Activated naive CD8-positive, alpha-beta T cell treated with anti-CD3 and anti-CD28 coated beads for 36 hours (primary cell): ENCODE results near the gene PHLDB2. TPM values are rescaled to one million over a fixed set of nuclear protein-coding genes. Genes with fewer than 3 reads are reported as not detected.

Experiments used
- DNase-seq: peaks from one replicate; pipeline ENCODE4 v3.0.0; 2021
- H3K27ac Mint-ChIP-seq: one replicate; pipeline ENCODE4 v1.8.0; 2022; ENCODE audit warnings: mild to moderate bottlenecking, moderate library complexity, mixed read lengths
- H3K27me3 Mint-ChIP-seq: one replicate; pipeline ENCODE4 v1.8.0; 2022; ENCODE audit warnings: mild to moderate bottlenecking, mixed read lengths
- H3K36me3 Mint-ChIP-seq: one replicate; pipeline ENCODE4 v1.8.0; 2021; ENCODE audit warnings: mild to moderate bottlenecking, mixed read lengths
- H3K4me1 Mint-ChIP-seq: one replicate; pipeline ENCODE4 v1.8.0; 2021; ENCODE audit warnings: mixed read lengths
- H3K4me3 Mint-ChIP-seq: one replicate; pipeline ENCODE4 v1.8.0; 2022; ENCODE audit warnings: mild to moderate bottlenecking, moderate library complexity, mixed read lengths
- H3K9me3 Mint-ChIP-seq: one replicate; pipeline ENCODE4 v1.8.0; 2022; ENCODE audit warnings: mixed read lengths
- total RNA-seq, 2 experiments: library from RNA; stranded (reverse); gene quantifications; one replicate each; pipeline ENCODE4 v1.2.3, GENCODE V29; 2021

PHLDB2 gene
- total RNA-seq, 2 experiments from 2014 or later, result 2.3 to 2.5 TPM

DNA sequence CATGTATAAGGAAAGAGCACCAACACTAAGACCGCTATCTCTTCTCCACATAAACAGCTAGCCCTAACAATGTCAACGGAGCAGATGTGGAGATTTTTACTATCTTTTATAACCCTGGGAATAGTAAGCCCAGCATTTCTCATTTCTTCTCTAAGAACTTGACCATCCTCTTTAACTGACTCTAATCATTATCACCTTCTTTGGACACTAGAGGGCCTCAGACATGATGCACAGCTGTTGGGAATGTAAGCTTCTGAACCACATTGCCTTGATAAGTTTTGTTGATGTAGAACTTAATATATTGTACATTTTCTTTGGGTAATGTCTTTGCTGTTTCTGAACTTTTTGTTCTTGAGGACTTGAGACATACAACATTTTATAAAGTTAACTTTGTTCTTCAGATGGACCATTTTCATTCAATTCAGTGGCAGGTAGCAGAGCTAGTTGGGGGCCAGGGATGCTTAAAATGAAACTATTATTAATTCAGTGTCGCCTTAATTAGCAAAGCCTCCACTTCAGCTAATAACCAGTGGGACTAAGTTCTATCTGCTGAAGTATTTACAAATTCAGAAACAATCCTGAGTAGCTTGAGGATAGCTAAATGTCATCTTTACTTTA lies 130.1 kb downstream of the PHLDB2 start:
- H3K4me3 Mint-ChIP-seq, result no peak overlapping the region
- no peaks in the 10 kb centered on the region for H3K9me3 Mint-ChIP-seq
- H3K27me3 Mint-ChIP-seq, result no peaks in the 10 kb centered on the region
- H3K4me1 Mint-ChIP-seq, result peaks cover 27% of the 10 kb centered on the region
- DNase-seq, result no peak
- H3K27ac Mint-ChIP-seq, result no peak overlapping the region
- H3K36me3 Mint-ChIP-seq, result peaks cover 33% of the 10 kb centered on the region

DNA sequence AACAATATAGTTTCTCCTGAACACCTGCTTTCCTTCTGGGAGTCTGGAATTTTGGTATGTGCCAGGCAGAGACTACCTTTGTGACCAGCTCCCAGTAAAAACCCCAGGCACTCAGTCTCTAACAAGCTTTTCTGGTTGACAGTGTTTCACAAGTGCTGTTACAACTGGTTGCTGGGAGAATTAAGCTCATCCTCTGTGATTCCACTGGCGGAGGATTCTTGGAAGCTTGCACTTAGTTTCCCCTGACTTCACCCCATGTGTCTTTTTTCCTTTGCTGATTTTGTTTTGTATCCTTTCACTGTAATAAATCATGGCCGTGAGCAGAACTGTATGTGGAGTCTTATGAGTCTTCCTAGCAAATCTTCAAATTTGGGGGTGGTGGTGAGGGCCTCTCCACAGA lies 134.0 kb downstream of the PHLDB2 start:
- H3K4me1 Mint-ChIP-seq, result peaks cover 10% of the 10 kb centered on the region
- H3K27me3 Mint-ChIP-seq, result no peaks in the 10 kb centered on the region
- peaks cover 13% of the 10 kb centered on the region for H3K36me3 Mint-ChIP-seq
- no peak for DNase-seq
- H3K9me3 Mint-ChIP-seq, result no peaks in the 10 kb centered on the region
- H3K4me3 Mint-ChIP-seq, result no peak overlapping the region
- H3K27ac Mint-ChIP-seq, result no peak overlapping the region

DNA sequence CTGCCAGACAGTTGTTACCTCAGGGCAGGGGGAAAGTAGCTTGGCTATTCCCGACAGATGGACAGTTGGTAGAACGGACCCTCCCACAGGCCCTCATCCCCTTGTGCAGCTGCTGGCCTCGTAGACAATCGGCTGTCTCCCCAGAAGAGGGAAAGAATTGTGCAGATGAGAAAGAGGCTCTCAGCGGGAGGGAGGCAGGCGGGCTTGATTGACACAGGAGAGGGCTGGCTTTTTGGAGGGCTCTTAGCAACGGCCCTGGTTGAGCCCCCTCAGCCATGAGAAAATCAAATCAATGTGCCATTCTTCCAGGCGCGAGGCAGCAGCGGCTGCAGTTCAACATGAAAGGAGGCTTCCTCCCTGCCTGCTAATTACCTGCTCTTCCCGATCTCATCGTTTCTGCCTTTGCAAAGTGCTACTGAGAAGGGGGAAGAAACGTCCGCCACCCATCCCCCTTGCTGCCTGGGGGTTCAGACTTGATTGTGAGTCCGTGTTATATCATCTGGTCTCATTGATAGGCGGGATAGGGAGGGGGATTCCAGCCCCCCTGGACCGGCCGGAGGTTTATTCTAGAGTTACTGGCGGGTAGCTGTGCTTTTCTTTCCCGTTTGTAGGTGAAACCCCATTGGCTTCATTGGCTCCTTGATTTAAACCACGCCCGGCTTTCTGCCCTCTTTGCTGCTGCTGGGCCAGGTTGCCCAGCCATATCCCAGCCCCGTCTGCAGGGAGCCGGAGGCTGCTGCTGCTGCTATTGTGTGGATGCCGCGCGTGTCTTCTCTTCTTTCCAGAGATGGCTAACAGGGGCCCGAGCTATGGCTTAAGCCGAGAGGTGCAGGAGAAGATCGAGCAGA lies 139.8 kb downstream of the PHLDB2 start, which contains the start of gene TAGLN3:
TAGLN3 (plus strand) TSS at position 287 of the 848 bp plus-strand sequence; CDS start at position 788, 501 bp downstream.
- Mint-ChIP-seq H3K4me1 (peaks cover 43% of the 10 kb centered on the region), H3K27me3 (no peaks in the 10 kb centered on the region), H3K9me3 (no peaks in the 10 kb centered on the region), H3K4me3 (peak within 1 kb of the TSS; percentile 72), H3K36me3 (peaks cover 6% of the 10 kb centered on the region), H3K27ac (no peak within 1 kb of the TSS)
- no peak for DNase-seq

DNA sequence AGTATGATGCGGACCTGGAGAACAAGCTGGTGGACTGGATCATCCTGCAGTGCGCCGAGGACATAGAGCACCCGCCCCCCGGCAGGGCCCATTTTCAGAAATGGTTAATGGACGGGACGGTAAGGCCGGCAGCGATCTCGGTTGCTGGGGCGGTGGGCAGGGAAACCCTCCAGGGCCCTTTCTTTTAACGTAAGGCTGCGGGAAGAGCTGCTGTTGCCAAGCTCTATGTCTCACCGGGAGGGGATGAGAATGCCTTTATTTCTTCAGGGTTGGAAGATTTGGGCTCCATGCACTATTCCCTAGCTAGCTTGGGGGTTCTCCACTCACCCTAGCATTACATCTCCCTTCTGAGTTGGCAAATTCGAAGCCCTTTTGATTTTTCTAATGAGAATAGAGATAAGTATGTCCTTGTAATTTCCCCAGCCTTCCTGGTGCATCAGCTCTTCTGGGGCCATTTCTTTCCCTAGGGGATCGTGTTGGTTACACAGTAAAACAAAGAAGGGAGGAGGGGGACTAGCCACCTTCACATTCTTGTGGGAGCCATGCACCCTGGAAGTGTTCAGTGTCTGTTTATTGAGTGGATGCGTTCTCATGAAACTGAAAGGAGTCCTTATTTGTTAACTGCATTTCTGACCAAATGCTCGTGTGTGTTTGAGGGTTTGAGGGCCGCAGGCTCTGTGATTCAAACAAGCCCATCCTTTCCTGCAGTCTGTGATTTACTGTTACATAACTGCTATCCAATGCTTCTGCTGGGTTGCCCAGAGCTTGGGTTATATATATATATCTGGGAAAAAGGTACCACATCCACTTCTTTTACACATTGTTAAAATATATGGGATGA lies 140.6 kb downstream of the PHLDB2 start:
- Mint-ChIP-seq H3K9me3 (no peaks in the 10 kb centered on the region), H3K4me1 (peaks cover 51% of the 10 kb centered on the region), H3K27me3 (no peaks in the 10 kb centered on the region), H3K27ac (no peak overlapping the region), H3K4me3 (peak overlapping the region; percentile 72), H3K36me3 (peaks cover 6% of the 10 kb centered on the region)
- no peak for DNase-seq

DNA sequence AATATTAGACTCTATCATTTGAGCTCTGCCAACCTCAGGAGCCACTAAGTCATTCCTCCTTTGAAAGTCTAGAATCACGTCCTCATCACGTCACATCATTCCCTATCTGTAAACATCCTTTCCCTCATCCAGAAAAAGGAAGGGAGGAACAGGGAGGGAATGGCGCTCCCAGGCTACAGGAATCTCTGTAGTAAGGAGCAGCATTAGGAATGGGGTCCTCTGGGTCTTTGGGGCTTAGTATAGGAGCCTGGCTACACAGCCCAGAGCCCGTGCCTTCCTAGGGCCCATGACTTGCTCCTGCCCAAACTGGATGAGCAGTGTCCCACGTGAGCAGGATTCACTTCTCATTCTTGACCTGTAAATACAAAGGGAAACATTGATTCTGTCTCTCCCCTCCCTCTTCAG lies 141.3 kb downstream of the PHLDB2 start:
- no peak overlapping the region for H3K4me3 Mint-ChIP-seq
- H3K9me3 Mint-ChIP-seq, result no peaks in the 10 kb centered on the region
- H3K4me1 Mint-ChIP-seq, result peaks cover 58% of the 10 kb centered on the region
- H3K27ac Mint-ChIP-seq, result no peak overlapping the region
- DNase-seq, result no peak
- peaks cover 2% of the 10 kb centered on the region for H3K36me3 Mint-ChIP-seq
- H3K27me3 Mint-ChIP-seq, result no peaks in the 10 kb centered on the region

DNA sequence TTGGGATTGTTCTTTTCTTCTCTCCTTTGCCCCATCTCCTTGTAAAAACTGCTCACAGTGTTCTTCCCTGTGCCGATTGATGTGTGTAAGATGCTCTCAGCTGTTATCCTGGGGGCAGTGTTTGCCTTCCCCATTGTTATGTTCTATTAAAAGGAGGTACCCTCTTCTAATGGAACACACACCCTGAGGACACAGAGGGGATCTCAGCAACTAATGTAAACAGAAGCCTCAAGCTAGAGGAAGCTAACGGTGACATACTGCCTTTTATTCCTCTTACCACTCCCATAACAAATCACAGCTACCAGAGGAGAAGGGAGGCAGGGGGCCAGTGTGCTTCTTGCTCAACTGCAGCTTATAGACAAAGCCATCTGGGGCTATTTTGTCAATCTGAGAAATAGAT lies 141.9 kb downstream of the PHLDB2 start:
- Mint-ChIP-seq H3K27ac (no peak overlapping the region), H3K4me1 (peaks cover 58% of the 10 kb centered on the region), H3K27me3 (no peaks in the 10 kb centered on the region), H3K36me3 (peaks cover 2% of the 10 kb centered on the region), H3K4me3 (no peak overlapping the region), H3K9me3 (no peaks in the 10 kb centered on the region)
- DNase-seq, result no peak

DNA sequence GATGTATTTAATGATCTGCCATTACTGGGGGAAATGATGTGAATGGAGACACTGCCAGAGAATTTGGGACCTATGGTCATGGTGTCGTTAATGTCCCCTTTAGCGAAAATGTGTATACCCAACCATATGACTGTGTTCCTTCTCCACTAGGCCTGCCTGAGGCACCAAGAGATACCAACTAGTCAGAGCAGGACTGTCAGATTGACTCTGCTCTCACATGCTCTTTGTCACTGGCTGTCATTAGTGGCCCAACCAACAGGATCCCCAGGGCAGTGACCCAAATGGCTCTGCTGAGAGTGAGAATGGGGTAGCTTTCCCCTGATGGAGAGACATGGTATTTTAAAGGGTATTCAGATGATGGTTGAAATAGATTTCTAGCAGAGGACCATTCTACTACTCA lies 142.5 kb downstream of the PHLDB2 start:
- Mint-ChIP-seq H3K36me3 (peaks cover 2% of the 10 kb centered on the region), H3K27me3 (no peaks in the 10 kb centered on the region), H3K4me3 (no peak overlapping the region), H3K27ac (no peak overlapping the region), H3K9me3 (no peaks in the 10 kb centered on the region), H3K4me1 (peaks cover 58% of the 10 kb centered on the region)
- no peak for DNase-seq

DNA sequence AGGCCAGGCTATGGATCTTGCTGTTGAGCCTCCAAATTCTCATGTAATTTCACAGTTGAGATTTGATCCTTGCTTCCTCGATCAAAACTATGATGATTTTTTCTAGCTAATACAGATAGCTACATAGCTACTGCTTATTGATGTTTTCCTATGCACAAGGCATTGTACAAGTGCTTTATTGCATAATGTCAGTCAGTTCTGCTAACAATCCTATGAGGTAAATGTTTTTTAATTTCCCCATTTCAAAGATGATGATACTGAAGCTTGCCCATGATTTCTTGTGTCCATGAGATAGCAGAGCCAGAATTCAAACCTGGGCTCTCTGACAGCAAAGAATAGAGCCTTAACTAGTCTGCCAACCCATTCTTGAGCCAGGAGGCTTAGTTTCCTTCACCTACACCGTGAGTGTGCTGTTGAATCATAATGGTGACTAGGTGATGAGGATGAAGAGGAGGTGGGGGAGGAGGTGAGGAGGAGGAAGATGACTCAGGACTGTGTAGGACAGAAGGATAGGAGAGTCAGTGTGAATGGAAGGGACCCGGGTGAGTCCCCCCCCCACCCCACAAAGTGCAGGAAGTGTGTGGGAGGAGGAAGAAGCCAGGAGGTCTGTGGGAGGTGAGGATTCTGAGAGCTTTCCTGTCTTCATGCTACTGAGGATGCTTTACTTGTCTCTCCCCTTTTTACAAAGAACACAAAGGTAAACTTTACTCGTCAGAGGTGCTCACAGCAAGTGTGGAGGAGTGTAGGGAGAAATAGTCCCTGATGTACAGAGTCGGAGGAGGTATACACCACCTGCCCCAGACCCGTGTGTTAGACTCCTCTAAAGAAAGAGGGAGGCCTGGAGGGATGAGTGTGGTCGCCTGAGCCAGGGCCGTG lies 143.3 kb downstream of the PHLDB2 start:
- Mint-ChIP-seq H3K4me3 (peak overlapping the region; percentile 27), H3K27me3 (no peaks in the 10 kb centered on the region), H3K27ac (peak overlapping the region; percentile 88), H3K36me3 (peaks cover under 1% of the 10 kb centered on the region), H3K9me3 (no peaks in the 10 kb centered on the region), H3K4me1 (peaks cover 54% of the 10 kb centered on the region)
- DNase-seq, result peak; percentile 43

DNA sequence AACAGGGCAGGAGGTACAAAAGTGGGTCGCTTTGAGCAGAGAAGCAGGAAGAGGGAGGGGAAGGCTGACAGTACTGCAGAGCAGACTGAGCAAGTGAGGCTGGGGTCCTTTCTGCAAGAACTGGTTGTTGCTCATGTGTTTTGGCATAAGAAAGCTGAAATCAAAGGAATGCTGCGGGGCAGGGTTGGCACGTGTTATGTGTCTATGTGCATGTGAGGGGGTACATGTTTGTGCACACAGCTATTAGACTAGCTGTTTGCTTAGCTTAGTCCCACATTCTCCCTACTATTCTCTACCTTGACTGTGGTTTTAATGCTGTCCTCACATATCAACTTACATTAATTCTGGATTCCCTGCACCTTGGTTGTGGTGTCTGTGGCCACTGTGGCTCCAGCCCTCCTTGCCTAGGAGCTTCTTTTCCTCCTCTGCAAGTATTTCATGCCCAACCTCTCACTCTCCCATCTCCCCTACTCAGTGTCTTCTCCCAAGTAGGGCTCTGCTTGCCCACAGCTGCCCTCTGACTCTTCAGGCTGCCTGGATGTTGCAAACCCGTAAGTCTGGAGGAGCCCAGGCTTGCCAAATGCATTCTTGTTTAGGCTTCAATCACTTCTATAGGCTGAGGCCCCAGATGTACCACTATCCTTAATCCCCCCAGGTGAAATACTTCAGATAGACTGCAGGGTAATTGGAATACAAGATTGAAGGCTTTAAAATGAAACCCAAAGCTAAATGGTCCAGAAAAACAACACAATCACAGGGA lies 144.4 kb downstream of the PHLDB2 start:
- Mint-ChIP-seq H3K4me3 (no peak overlapping the region), H3K36me3 (no peaks in the 10 kb centered on the region), H3K9me3 (no peaks in the 10 kb centered on the region), H3K27me3 (no peaks in the 10 kb centered on the region), H3K27ac (peak overlapping the region; percentile 88), H3K4me1 (peaks cover 54% of the 10 kb centered on the region)
- no peak for DNase-seq

DNA sequence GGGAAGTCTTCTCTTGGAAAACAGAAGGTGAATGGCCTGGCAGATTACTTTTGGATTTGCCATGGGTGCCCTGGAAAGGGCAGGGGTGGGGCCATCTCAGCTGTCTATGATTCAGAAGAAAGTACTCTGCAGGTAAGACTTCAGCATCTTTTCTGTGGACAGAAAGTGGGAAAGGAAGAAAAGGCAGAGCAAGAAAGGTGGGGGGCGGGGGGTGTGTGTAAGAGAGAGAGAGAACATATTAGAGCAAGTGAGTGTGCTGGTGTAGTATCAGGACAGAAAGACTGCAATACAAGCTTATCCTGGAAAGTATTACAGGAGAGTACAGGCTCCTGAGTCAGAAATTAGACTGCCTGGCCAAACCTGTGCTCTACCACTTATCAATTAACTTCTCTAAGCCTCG lies 145.1 kb downstream of the PHLDB2 start:
- Mint-ChIP-seq H3K4me1 (peaks cover 50% of the 10 kb centered on the region), H3K27ac (peak overlapping the region; percentile 59), H3K36me3 (no peaks in the 10 kb centered on the region), H3K4me3 (no peak overlapping the region), H3K9me3 (no peaks in the 10 kb centered on the region), H3K27me3 (no peaks in the 10 kb centered on the region)
- no peak for DNase-seq

DNA sequence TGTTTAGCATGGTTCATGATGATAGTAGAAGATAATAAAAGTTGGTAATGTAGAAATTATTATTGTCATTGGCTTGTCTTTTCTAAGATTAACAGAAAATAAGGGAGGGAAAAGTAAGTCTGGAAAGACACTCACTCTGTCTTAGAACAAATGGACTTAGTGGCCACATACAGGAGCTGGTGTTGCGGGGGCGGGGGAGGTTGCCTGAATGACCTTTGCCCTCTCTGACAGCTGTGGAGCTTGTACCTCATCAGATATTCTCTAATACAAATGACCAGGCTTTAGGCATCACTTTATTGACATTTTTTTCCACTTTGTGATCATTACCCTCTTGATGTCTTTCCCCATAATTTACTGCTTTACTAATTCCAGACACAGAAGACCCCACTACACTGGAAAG lies 145.6 kb downstream of the PHLDB2 start:
- H3K4me1 Mint-ChIP-seq, result peaks cover 47% of the 10 kb centered on the region
- no peaks in the 10 kb centered on the region for H3K36me3 Mint-ChIP-seq
- H3K27ac Mint-ChIP-seq, result no peak overlapping the region
- no peaks in the 10 kb centered on the region for H3K9me3 Mint-ChIP-seq
- no peak for DNase-seq
- H3K27me3 Mint-ChIP-seq, result no peaks in the 10 kb centered on the region
- no peak overlapping the region for H3K4me3 Mint-ChIP-seq

DNA sequence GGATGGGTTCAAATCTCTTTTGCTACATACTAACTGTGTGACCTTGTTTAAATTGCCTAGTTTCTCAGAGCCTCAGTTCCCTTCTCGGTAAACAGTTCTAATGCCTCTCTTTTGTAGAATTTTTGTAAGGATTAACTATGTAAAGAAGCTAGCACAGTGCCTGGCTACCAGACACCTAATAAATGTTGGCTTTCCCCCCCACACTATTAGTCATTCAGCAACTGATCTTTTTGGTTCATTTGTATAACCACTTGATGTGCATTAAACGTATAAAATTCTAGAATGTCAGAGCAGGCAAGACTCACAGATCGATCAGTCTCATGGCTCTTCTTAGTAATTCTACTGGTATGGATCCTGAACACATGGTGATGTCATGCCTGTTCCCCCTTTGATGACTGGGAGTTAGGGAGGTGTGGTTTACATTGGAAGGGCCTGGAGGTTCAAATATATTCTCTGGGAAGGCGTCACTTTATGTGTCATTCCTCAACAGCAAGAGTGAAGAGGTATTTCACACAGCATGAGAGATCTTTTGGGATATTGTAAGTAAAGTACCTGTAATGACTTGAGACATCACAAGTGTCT lies 146.1 kb downstream of the PHLDB2 start:
- H3K27ac Mint-ChIP-seq, result no peak overlapping the region
- no peaks in the 10 kb centered on the region for H3K36me3 Mint-ChIP-seq
- H3K4me3 Mint-ChIP-seq, result no peak overlapping the region
- no peaks in the 10 kb centered on the region for H3K27me3 Mint-ChIP-seq
- no peaks in the 10 kb centered on the region for H3K9me3 Mint-ChIP-seq
- peaks cover 45% of the 10 kb centered on the region for H3K4me1 Mint-ChIP-seq
- no peak for DNase-seq

DNA sequence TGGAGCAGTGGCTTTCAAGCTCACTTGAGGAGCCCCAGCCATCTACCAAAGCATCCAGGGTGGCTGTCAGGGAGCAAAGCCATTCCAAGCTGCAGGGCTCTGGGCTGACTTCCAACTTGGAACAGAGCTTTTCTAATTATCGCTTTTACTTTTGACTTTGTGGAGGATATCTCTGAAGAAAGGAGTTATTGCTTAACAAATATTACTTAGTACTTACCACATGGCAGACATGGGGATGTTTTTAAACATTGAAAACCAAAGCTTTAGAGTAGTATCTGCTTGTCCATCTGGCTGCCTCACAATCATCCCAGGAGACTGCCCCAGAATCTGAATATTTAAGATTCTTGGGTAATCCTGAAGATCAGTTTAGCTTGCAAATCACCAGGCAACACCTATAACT lies 148.6 kb downstream of the PHLDB2 start:
- Mint-ChIP-seq H3K9me3 (no peaks in the 10 kb centered on the region), H3K4me3 (no peak overlapping the region), H3K27me3 (no peaks in the 10 kb centered on the region), H3K4me1 (peaks cover 28% of the 10 kb centered on the region), H3K27ac (no peak overlapping the region), H3K36me3 (no peaks in the 10 kb centered on the region)
- DNase-seq, result no peak
